B cell (primary cell): ENCODE measurements around the gene ZNF621.

Experiments
- EZH2 ChIP-seq: IDR thresholded peaks from 2 replicates; pipeline ENCODE4 v1.6.1; 2012; ENCODE audit warnings: borderline replicate concordance, low read depth, mild to moderate bottlenecking, moderate library complexity, low read length; ENCODE audit not compliant: insufficient read depth, poor library complexity, severe bottlenecking
- TF ChIP-seq, protein P1 (sequence below): fragments of 200-600 bp; IDR thresholded peaks from one replicate; pipeline ENCODE4 v1.8.0; 2022; ENCODE audit warnings: antibody characterized with exemption, mild to moderate bottlenecking

DNA sequence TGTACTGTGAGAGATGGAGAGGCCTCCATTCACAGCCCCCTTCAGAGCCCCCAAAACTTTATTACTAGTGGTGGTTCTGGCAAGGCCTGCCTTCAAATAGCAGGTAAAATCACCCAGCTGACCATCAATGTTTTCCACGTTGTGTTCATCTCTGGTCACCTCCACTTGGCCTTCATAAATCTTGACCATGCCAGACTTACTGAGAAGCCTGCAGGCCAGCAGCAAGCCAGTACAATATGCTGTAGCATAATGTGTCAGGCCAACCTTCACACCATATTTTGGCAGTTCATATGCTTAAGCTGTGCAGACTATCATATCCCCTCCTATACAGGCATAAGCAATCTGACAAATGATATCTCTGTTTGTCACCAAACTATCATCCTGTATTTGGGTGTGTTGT is 62.1 kb downstream of the ZNF621 start:
- TF ChIP-seq, protein P1, sequence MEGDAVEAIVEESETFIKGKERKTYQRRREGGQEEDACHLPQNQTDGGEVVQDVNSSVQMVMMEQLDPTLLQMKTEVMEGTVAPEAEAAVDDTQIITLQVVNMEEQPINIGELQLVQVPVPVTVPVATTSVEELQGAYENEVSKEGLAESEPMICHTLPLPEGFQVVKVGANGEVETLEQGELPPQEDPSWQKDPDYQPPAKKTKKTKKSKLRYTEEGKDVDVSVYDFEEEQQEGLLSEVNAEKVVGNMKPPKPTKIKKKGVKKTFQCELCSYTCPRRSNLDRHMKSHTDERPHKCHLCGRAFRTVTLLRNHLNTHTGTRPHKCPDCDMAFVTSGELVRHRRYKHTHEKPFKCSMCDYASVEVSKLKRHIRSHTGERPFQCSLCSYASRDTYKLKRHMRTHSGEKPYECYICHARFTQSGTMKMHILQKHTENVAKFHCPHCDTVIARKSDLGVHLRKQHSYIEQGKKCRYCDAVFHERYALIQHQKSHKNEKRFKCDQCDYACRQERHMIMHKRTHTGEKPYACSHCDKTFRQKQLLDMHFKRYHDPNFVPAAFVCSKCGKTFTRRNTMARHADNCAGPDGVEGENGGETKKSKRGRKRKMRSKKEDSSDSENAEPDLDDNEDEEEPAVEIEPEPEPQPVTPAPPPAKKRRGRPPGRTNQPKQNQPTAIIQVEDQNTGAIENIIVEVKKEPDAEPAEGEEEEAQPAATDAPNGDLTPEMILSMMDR: no peak
- no peak for TF ChIP-seq EZH2
